ENCODE measurements around the gene RAB6B.

RAB6B gene

GRCh38 chr3:133893683-133894352 lies 1.9 kb downstream of the RAB6B start:
- TF ChIP-seq, protein P1, sequence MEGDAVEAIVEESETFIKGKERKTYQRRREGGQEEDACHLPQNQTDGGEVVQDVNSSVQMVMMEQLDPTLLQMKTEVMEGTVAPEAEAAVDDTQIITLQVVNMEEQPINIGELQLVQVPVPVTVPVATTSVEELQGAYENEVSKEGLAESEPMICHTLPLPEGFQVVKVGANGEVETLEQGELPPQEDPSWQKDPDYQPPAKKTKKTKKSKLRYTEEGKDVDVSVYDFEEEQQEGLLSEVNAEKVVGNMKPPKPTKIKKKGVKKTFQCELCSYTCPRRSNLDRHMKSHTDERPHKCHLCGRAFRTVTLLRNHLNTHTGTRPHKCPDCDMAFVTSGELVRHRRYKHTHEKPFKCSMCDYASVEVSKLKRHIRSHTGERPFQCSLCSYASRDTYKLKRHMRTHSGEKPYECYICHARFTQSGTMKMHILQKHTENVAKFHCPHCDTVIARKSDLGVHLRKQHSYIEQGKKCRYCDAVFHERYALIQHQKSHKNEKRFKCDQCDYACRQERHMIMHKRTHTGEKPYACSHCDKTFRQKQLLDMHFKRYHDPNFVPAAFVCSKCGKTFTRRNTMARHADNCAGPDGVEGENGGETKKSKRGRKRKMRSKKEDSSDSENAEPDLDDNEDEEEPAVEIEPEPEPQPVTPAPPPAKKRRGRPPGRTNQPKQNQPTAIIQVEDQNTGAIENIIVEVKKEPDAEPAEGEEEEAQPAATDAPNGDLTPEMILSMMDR (conservative IDR thresholded peaks at IDR 0.05; ENCODE audit: low read depth, low read length), result no peak
- no peak overlapping the region for H3K4me3 ChIP-seq (ENCODE audit: low read length)
- no peak for DNase-seq (ENCODE audit: low read depth)

GRCh38 chr3:133892541-133893231 lies 3.0 kb downstream of the RAB6B start:
- TF ChIP-seq, protein P1 (conservative IDR thresholded peaks at IDR 0.05; ENCODE audit: low read depth, low read length), result no peak
- no peak for DNase-seq (ENCODE audit: low read depth)
- no peak overlapping the region for H3K4me3 ChIP-seq (ENCODE audit: low read length)

DNA sequence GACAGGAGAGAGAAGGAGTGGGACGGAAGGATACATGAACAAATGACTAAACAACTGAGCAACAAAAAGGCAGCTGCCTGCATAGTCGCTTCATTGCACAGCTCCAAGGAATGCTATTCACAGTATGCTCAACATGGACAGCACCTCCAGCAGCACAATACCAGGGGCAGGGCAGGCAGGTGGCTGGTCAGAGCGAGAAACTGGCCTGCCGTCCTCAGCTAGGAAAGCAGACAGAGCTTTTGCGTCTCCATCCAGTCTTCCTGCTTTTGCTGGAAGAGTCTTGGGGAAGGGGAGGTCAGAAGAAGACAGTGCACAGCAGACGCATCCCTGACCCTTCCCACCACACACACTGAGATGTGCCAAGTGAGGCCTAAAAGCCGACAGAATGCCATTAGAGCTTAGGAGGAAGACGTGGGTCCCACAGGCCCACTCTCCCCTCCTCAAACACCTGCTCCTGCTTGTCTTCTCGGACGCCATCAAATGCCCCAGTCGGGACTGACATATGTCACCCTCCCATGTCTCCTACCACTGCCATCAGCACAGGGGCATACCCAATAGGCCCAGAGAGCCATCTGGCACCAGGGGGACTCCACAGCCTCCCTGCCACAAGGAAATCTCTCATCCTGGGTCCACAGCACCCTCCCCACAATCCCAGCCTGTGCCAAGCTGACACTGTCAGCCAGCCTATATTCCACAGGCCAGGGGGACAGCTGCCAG lies 3.9 kb downstream of the RAB6B start:
- TF ChIP-seq, protein P1 (conservative IDR thresholded peaks at IDR 0.05; ENCODE audit: low read depth, low read length), result no peak
- no peak overlapping the region for H3K4me3 ChIP-seq (ENCODE audit: low read length)
- no peak for DNase-seq (ENCODE audit: low read depth)

DNA sequence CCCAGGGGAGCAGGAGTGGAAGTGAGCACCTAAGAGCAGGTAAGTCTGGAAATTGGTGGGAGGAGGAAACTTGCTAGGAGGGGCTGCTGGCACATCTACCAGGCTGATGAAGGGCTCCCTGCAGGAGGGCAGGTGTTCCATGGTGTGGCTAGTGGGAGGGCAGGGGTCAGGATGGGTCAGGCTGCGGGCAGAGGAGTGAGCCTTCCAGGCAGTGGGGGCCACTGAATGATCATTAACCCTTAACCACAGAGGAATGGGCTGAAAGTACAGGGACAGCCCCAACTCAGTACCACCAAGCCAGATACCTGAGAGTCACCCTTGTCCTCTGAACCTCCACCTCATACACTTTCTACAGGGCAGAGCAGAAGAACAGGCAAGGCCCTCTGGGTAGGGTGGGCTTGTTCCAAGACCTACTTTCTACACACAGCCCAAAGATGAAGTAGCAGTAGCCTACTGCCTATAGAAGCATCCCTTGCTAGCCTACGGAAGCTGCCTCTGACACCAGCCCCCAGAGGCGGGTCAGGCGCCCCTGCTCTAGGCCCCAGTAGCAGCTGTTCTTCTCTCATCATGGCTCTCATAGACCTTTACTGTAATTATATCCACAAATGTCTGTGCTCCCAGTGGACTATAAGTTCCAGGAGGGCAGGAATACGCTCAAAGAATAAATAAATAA lies 4.6 kb downstream of the RAB6B start:
- no peak for DNase-seq (ENCODE audit: low read depth)
- H3K4me3 ChIP-seq (ENCODE audit: low read length), result no peak overlapping the region
- TF ChIP-seq, protein P1 (conservative IDR thresholded peaks at IDR 0.05; ENCODE audit: low read depth, low read length), result no peak

DNA sequence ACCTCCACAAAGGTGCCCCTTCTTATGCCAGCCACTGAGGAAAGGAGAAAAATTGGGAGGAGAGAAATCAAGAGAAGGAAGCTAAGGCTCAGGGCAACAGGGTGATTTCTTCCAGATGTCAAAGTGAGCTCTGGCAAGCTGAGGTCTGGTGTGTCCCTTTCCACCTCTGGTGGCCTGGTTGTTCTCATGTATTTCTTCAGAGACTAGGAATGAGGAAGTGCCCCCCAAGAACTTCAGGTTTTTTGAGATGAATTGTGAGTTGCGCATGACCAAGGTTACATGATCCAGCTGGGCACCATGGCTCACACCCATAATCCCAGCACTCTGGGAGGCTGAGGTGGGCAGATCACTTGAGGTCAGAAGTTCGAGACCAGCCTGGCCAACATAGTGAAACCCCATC lies 5.6 kb downstream of the RAB6B start:
- no peak overlapping the region for H3K4me3 ChIP-seq (ENCODE audit: low read length)
- TF ChIP-seq, protein P1 (conservative IDR thresholded peaks at IDR 0.05; ENCODE audit: low read depth, low read length), result no peak
- no peak for DNase-seq (ENCODE audit: low read depth)

DNA sequence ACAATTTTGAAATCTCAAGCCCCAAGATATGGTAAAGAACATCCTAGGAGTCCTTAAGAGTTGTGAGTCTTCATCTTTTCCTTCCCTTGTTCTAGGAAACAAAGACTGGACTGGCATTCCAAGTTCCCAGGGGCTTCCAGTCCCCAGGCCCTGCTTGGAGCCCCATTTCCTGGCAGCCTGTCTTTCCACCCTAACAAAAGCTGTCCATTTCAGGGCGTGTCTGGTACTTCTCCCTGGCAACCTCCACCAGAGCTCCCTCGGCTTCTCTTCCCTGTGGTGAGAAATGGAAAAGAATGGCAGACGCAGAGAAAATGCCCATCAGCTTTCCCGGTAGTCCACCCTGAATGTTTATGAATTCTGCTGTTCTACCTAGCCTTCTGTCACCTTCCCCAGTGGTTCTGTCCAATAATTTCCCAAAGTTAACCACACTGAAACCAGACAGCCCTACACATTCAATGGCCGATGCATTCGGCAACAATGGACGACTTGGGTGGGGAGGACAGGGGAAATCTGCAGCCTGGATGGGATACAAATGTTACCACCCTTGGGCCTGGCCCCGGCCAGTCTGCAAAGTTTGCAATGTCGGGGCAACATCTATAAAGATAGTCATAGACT lies 6.8 kb downstream of the RAB6B start:
- DNase-seq (ENCODE audit: low read depth), result no peak
- H3K4me3 ChIP-seq (ENCODE audit: low read length), result no peak overlapping the region
- TF ChIP-seq, protein P1 (conservative IDR thresholded peaks at IDR 0.05; ENCODE audit: low read depth, low read length), result no peak
